OCI-LY7 (cell line): Measurements from ENCODE around the gene PVALEF. TPM values are rescaled to one million over a fixed set of nuclear protein-coding genes. Genes with fewer than 3 reads are reported as not detected.

Experiments
- BruUV-seq: library from RNA; stranded (reverse); fragments of 400-500 nt; replicated peaks from 2 replicates; lab custom pipeline; 2021; lab: Mats Ljungman, UMichigan
- CTCF ChIA-PET: fragments of 300-600 bp; sonication (Branson Sonifier 250); formaldehyde crosslinking; loops from one replicate; lab custom pipeline; 2022; ENCODE audit warnings: antibody characterized with exemption; ENCODE audit not compliant: unreplicated experiment; lab: Charles Lee
- POLR2A ChIA-PET: fragments of 300-600 bp; sonication (Branson Sonifier 250); formaldehyde crosslinking; loops from one replicate; lab custom pipeline; 2022; ENCODE audit warnings: antibody characterized with exemption; lab: Charles Lee
- DNase-seq: peaks from one replicate; pipeline ENCODE4 v3.0.0-alpha.2; 2015; ENCODE audit warnings: low spot score
- H2AFZ ChIP-seq: fragments of 200-600 bp; sonication (generic), shearing (Covaris generic); 2 replicates; pipeline ENCODE4 v1.6.1; 2014; ENCODE audit warnings: mild to moderate bottlenecking, antibody characterized with exemption, low read length, moderate library complexity
- H3K27ac ChIP-seq: fragments of 200-600 bp; sonication (generic); 2 replicates; pipeline ENCODE4 v1.5.1; 2014; ENCODE audit warnings: mixed run types, low read depth, mild to moderate bottlenecking, moderate library complexity, low read length, inconsistent platforms; ENCODE audit not compliant: poor library complexity, severe bottlenecking
- H3K36me3 ChIP-seq: fragments of 200-600 bp; sonication (generic); 2 replicates; pipeline ENCODE4 v1.6.1; 2014; ENCODE audit warnings: mild to moderate bottlenecking, antibody characterized with exemption, low read length, moderate library complexity, mixed read lengths; ENCODE audit not compliant: insufficient read depth
- H3K4me1 ChIP-seq: fragments of 200-600 bp; sonication (generic); 2 replicates; pipeline ENCODE4 v1.5.1; 2014; ENCODE audit warnings: mild to moderate bottlenecking, low read length; ENCODE audit not compliant: insufficient read depth, poor library complexity, severe bottlenecking
- H3K4me2 ChIP-seq: fragments of 200-600 bp; sonication (generic); 2 replicates; pipeline ENCODE4 v1.6.1; 2014; ENCODE audit warnings: mild to moderate bottlenecking, low read length
- H3K4me3 ChIP-seq: fragments of 200-600 bp; sonication (generic); 2 replicates; pipeline ENCODE4 v1.5.1; 2014; ENCODE audit warnings: mild to moderate bottlenecking, low read depth, low read length; ENCODE audit not compliant: poor library complexity, severe bottlenecking
- H3K79me2 ChIP-seq: fragments of 200-600 bp; sonication (generic); 2 replicates; pipeline ENCODE4 v1.6.1; 2016; ENCODE audit warnings: low read depth, mild to moderate bottlenecking, low read length, moderate library complexity, mixed read lengths; ENCODE audit not compliant: insufficient read depth
- H3K9me2 ChIP-seq: fragments of 200-600 bp; sonication (generic); 2 replicates; pipeline ENCODE4 v1.6.1; 2016; ENCODE audit warnings: mild to moderate bottlenecking, low read length, mixed read lengths; ENCODE audit not compliant: insufficient read depth
- H3K9me3 ChIP-seq: fragments of 200-600 bp; sonication (generic); 2 replicates; pipeline ENCODE4 v1.6.1; 2014; ENCODE audit warnings: mild to moderate bottlenecking, mixed run types, low read length, mixed read lengths
- H4K20me1 ChIP-seq: fragments of 200-600 bp; sonication (generic); 2 replicates; pipeline ENCODE4 v1.6.1; 2014; ENCODE audit warnings: mild to moderate bottlenecking, antibody characterized with exemption, low read length, moderate library complexity, mixed read lengths; ENCODE audit not compliant: insufficient read depth
- CTCF ChIP-seq: fragments of 200-600 bp; sonication (generic); conservative IDR thresholded peaks from 2 replicates; pipeline ENCODE4 v1.5.1; 2014; ENCODE audit warnings: mild to moderate bottlenecking, antibody characterized with exemption, low read length, moderate library complexity, mixed read lengths
- EZH2phosphoT487 ChIP-seq: fragments of 200-600 bp; sonication (generic); IDR thresholded peaks from 2 replicates; pipeline ENCODE4 v1.6.1; 2018; ENCODE audit warnings: low read depth, borderline replicate concordance, mild to moderate bottlenecking, mixed run types, antibody characterized with exemption, low read length, moderate library complexity, mixed read lengths
- intact Hi-C: fragments of 100-400 bp; cut with micrococcal nuclease; formaldehyde crosslinking; loops from one replicate; pipeline ENCODE4 v1.10.0; 2022; ENCODE audit not compliant: unreplicated experiment
- total RNA-seq, 2 experiments: library from RNA; depleted of rRNA in 1 of 2; stranded (reverse); fragments of >200 nt in 1 of 2; shearing (Covaris generic) in 1 of 2; gene quantifications; 2 replicates each; pipeline ENCODE4 v1.2.3, GENCODE V29; 2014 to 2022

The PVALEF gene
- total RNA-seq, 2 experiments from 2014 or later = not detected

DNA sequence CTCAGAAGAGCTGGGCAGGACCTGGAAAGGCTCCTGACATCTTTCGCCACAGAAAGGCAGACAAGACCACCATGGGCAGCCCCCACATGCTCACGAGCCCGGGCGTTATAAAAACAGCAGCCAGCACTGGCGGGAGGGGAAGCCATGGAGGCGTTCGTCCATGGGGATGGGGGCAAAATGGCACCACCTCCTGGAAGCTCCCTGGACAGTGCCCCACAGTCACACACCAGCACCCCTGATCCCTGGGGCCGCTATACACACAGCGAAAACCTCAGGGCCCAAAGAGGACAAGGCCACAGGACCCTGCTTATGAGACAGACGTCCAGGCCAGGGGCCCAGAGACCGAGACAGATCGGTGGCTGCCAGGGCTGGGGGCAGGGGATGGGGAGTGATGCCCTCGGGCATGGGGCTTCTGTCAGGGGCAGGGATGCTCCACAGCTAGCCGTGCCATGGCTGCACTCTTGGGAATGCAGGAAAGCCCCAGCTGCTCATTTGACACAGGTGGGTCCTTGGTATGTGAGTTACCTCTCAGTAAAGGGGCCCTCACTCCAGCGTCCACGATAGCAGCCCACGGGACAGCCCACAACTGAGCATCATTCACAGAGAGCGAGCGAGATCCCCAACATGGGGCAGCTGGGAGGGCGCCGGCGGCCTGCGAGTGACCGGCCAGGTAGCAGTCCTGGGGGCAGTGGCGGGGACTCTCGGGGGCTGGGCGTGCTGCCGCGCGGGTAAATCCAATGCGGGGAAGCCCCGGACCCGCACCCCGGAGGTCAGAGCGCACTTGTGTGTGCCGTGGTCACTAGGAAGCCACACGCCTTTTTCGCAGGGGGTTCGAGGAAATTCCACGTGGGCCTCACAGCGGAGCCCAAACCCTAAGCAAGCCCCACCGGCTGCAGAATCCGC is 6.4 kb upstream of the PVALEF start:
- Histone ChIP-seq H3K9me2 (no peaks in the 10 kb centered on the region), H3K36me3 (no peaks in the 10 kb centered on the region), H3K9me3 (no peaks in the 10 kb centered on the region), H2AFZ (no peak overlapping the region), H3K27ac (no peak overlapping the region), H4K20me1 (no peaks in the 10 kb centered on the region), H3K79me2 (no peaks in the 10 kb centered on the region), H3K4me3 (no peak overlapping the region), H3K4me1 (no peaks in the 10 kb centered on the region), H3K4me2 (no peak overlapping the region)
- TF ChIP-seq CTCF (no peak), EZH2phosphoT487 (no peak)
- ChIA-PET POLR2A (no interaction called here), CTCF (no interaction called here)
- DNase-seq = no peak
- BruUV-seq = no TSS peak
- intact Hi-C loops = no loop called here

- no peaks in the 10 kb centered on the region for H3K79me2 ChIP-seq
- no peak for DNase-seq
- no peaks in the 10 kb centered on the region for H3K9me3 ChIP-seq
- no peak overlapping the region for H3K27ac ChIP-seq
- POLR2A ChIA-PET = no interaction called here
- intact Hi-C loops = no loop called here
- H4K20me1 ChIP-seq = no peaks in the 10 kb centered on the region
- CTCF ChIA-PET = no interaction called here
- no peak overlapping the region for H3K4me3 ChIP-seq
- no peak overlapping the region for H2AFZ ChIP-seq
- BruUV-seq = no TSS peak
- TF ChIP-seq EZH2phosphoT487 (no peak), CTCF (no peak)
- no peaks in the 10 kb centered on the region for H3K9me2 ChIP-seq
- no peak overlapping the region for H3K4me2 ChIP-seq
- no peaks in the 10 kb centered on the region for H3K4me1 ChIP-seq
- no peaks in the 10 kb centered on the region for H3K36me3 ChIP-seq
Measured at GRCh38 chr17:81159611-81160265, 5.6 kb upstream of the PVALEF start.

DNA sequence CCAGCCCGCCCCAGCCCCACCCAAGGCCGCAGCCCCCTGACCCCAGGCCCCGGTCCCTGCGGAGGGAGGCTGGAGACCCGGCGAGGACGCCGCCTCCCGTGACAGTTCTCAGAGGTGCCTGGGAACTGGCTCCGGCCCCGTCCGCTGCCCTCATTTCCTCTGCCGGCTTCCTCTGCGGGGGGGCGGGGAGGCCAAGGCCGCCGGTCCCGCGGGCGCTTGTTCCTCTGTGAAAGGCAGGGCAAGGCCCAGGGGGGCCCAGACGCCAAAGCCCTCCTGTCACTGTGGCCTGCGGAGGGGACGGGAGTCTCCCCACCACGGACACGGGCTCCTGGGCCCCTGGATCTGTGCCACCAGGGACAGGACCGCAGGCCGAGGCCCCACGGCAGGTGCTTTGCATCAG is 5.0 kb upstream of the PVALEF start:
- DNase-seq = no peak
- H2AFZ ChIP-seq = no peak overlapping the region

More for the DNA sequence above, 5.0 kb upstream of the PVALEF start:
- no peaks in the 10 kb centered on the region for H3K9me3 ChIP-seq
- POLR2A ChIA-PET = no interaction called here
- H3K4me3 ChIP-seq = no peak overlapping the region
- H3K36me3 ChIP-seq = no peaks in the 10 kb centered on the region
- no peaks in the 10 kb centered on the region for H3K4me1 ChIP-seq
- no TSS peak for BruUV-seq
- CTCF ChIA-PET = no interaction called here
- no peak overlapping the region for H3K27ac ChIP-seq
- H3K9me2 ChIP-seq = no peaks in the 10 kb centered on the region
- TF ChIP-seq CTCF (no peak), EZH2phosphoT487 (no peak)
- no peak overlapping the region for H3K4me2 ChIP-seq
- intact Hi-C loops = no loop called here
- H3K79me2 ChIP-seq = no peaks in the 10 kb centered on the region
- no peaks in the 10 kb centered on the region for H4K20me1 ChIP-seq
